CD4-positive, alpha-beta T cell treated with Interleukin-4 for 4 hours (primary cell): Measurements from ENCODE around the gene TNNI2.

ENCODE experiments used
- DNase-seq: peaks from one replicate; pipeline ENCODE4 v3.0.0-alpha.2; 2020

TNNI2 gene

GRCh38 chr11:1847006-1847735 is 8.4 kb downstream of the TNNI2 start:
- DNase-seq, result no peak

GRCh38 chr11:1847926-1848639 is 9.3 kb downstream of the TNNI2 start:
- DNase-seq, result no peak

GRCh38 chr11:1848640-1849430 is 10.1 kb downstream of the TNNI2 start:
- DNase-seq, result no peak

GRCh38 chr11:1851468-1852180 is 12.8 kb downstream of the TNNI2 start:
- DNase-seq, result no peak

- DNase-seq, result no peak
These were observed 13.6 kb downstream of the TNNI2 start for GRCh38 chr11:1852271-1852876.

DNA sequence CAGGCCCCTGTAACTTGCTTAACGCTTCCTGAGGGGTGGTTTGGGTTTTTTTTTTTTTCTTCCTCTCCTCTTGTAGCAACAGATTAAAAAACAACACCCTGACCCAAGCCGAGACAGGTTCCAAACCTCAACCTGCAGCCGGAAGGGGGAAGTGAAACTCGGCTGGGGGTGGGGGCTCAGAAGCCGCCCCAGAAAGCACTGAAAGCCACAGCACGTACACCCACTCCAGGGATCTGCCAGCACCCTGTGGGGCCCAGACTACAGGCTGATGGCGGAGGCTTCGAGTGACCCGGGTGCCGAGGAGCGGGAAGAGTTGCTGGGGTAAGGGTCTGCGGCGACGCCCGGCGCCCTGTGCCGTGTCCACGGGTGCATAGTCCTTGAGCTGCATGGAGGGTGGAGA is 14.1 kb downstream of the TNNI2 start, which contains the start of gene LSP1:
Gene LSP1 (plus strand): TSS at position 208 of the 400 bp plus-strand sequence. CDS start 61 bp downstream, at position 269.
- DNase-seq, result peak; percentile 93

GRCh38 chr11:1853376-1854131 is 14.8 kb downstream of the TNNI2 start:
- peak; percentile 32 for DNase-seq

- DNase-seq, result no peak
These were observed 15.6 kb downstream of the TNNI2 start for GRCh38 chr11:1854132-1854948.

DNA sequence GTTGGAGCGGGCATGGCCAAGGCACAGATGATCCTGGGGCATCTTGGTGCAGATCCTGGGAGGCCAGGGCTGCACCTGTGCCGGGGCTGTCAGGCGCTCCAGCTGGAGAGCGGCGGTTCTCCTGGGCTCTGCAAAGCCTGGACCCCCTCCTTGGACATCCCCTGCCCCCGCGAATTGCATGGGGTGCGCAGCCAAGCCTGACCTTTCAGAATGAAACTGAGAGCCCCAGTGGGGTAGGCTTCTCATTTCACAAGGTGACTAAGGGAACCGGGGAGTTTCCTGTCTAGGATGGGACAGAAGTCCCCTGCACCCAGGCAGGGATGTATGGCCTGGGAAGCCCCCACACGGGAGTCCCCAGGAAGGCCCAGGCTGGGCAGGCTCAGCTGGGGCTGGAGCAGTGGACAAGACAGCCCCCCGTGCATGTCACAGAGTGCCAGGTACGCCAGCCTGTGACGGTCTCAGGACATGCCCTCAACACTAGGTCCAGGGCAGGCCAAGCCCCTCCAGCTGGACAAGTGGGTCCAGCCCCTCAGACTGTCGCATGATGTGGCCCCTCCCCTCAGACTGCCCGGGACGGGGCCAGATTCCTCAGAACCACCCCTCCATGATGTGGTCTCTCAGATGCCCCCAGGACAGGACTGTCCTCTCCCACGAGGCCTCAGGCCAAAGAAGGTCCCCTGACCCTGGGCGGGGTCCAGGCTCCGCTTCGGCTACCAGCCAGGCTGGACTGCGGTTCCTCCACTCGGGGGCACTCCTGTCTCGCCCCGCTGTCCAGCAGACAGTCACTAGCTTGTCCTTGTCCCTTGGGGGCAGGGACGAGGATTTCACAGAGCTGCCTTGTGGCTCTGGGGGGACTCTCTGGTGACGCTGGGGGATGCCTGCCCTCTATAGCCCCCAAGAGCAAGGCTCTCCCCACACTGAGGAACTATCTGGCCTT is 16.4 kb downstream of the TNNI2 start:
- DNase-seq, result peak; percentile 19

DNA sequence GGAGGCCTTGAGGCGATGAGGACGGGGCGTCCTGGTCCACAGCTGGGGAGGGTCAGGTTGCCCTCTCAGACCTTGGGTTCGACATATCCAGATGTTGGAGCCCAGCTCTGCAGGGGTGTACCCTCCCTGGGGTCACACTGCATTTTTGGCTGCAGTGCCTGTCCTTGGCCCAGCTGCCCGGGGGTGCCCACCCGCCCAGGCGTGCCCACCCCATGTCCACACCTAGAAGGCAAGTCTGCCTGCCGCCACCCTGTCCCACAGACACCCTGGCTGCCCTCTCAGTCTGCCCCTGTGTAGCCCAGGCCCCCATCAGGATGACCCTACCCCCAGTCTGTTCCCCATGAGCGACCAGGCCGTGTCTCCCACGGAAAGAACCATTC is 17.1 kb downstream of the TNNI2 start:
- no peak for DNase-seq

DNA sequence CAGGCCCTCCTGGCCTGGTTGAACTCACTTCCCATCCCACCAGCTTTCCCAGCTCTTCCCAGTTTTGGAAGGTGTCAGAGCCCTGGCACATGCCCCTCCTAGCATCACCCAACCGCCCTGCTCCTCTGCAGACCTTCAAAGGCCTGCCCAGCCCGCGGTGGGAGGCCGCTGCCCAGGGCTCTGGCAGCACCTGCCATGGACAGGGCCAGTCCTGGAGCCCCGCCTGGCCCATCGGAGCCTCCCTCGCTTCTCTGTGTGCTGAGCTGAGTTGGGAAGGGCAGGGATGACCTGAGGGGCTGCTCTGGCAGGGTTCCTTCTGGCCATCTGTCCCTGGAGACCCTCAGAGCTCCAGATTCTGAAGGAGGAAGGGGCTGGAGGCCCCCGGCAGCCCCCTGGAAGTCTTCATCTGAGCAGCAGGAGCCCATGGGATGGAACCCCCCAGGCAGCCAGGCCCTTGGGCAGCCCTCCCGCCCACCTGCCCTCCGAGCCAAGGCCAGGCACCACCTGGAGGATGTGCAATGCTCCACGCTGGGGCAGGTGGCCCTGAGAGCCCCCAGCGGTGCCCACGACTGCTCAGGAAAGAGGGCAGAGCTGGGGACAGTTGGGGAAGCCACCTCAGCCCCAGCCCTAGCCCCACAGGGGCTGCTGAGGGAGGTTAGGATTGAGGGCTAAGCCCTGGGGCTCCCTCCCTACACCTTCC is 17.7 kb downstream of the TNNI2 start:
- no peak for DNase-seq

DNA sequence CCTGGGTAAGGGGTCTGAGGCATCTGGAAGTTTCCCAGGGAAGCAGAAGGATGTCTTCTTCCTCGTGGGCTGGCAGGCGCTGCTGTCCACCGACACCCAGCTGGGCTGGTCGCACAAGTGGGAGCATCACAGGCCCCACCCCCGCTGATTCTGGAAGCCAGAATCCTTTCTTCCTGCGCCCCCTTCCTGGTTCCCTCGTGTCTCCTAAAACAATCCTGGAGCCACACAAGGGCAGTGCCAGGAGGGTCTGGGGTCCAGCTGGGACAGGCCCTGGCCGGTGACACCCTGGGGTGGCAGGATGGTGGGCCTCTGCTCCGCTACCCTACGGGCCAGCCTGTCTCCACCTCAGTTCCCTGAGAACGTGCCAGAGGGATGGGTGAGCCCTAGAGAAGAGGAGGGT is 18.3 kb downstream of the TNNI2 start:
- no peak for DNase-seq

DNA sequence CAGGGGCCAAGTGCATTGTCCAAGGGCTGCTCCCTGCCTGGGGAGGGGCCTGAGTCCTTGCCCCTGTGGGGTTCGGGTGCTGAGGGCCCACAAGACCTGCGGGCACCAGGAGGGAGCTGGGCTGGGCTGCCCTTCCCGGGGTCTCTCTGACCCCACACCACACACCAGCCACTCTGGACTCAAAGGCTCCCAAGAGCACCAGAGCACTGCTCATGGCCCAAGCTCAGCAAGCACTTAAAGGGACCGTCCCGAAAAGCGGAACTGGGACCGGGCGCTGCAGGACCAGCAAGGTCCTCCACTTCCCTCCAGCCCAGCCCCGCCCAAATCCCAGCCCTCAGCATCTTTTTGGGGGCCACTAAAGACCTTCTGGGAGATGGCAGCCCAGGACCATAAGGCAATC is 19.4 kb downstream of the TNNI2 start:
- DNase-seq, result no peak

DNA sequence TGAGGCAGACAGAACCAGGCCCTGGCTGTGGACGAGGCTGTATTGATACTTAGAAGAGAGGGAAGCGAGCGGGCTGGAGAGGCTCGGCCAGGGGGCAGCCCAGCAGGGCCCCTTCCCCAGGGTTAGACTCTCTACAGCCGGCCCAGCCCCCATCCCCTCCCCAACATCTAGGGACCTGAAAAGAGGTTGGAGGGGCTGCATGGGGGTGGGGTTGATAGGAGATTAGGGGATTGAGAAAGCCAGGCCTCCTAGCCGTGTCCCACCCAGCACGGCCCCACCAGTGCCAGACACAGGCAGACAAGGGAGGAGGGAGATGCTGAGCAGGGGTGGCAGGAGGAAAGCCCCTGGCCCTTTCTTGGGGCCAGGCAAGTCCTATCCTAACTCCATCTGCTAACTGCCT is 19.8 kb downstream of the TNNI2 start:
- no peak for DNase-seq

DNA sequence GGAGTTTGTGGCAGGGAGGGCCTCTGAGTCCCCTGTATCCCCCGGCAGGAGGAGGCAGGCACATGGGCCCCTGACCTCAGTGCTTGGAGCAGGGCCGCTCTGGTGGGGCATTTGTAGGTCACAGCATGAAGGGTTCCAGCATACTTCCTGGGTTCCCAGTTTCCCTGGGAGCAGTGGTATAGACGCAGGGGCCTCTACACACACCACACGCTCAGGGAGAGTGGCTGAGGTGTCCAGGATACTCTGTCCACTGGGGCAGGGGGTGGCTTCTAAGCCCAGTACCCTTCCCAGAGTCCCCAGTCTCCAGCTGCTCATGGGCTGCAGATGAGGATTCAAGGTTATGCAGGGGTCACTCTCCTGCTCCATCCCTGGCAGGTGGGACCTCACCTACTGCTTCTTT is 20.2 kb downstream of the TNNI2 start:
- DNase-seq, result no peak

DNA sequence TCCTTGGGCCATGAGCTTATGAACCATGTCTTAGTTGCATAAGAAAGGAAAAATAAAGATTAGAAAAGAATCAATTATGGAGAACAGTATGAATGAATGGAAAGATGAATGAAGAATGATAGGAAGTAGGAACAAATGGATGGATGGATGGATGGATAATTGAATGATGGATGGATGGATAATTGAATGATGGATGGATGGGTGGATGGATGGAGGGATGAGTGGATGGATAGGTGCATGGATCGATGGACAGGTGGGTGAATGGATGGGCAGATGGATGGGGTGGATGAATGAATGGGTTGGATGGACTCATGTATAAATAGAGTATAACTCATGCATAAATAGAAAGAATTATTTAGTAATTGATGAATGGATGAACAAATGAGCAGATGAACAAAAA is 21.3 kb downstream of the TNNI2 start:
- DNase-seq, result no peak

- DNase-seq, result no peak
These were observed 22.9 kb downstream of the TNNI2 start for GRCh38 chr11:1861435-1862411.
